Brain microvascular endothelial cell (primary cell): ENCODE measurements around the gene ZBED5.

Source experiments
- DNase-seq: peaks from one replicate; pipeline ENCODE4 v3.0.0-alpha.2; 2020
- H3K27ac ChIP-seq: fragments of 250-450 bp; sonication (Bioruptor Pico); 2 replicates; pipeline ENCODE4 v1.5.1; 2020; ENCODE audit warnings: mild to moderate bottlenecking, moderate library complexity
- H3K27me3 ChIP-seq: fragments of 250-450 bp; sonication (Bioruptor Pico); replicated peaks from 2 replicates; pipeline ENCODE4 v1.5.1; 2020; ENCODE audit warnings: mild to moderate bottlenecking
- H3K36me3 ChIP-seq: fragments of 250-450 bp; sonication (Bioruptor Pico); replicated peaks from 2 replicates; pipeline ENCODE4 v1.5.1; 2020; ENCODE audit warnings: mild to moderate bottlenecking
- H3K4me3 ChIP-seq: 2 replicates; pipeline ENCODE4 v1.5.1; 2011; ENCODE audit warnings: low read depth, mild to moderate bottlenecking, control low read depth, low read length, moderate library complexity
- CTCF ChIP-seq: IDR thresholded peaks from 2 replicates; pipeline ENCODE4 v1.5.1; 2011; ENCODE audit warnings: low read depth, mild to moderate bottlenecking, moderate library complexity, low read length, control low read depth, inconsistent platforms; ENCODE audit errors: missing control alignments
- in situ Hi-C: cut with HindIII; loops from 2 replicates; pipeline ENCODE4 v1.10.0; 2017; ENCODE audit warnings: low sequenced_read_pairs, low pct_ligation_motif_present

The ZBED5 gene

GRCh38 chr11:10872097-10872496 is 14.2 kb upstream of the ZBED5 start:
- Histone ChIP-seq H3K36me3 (no peaks in the 10 kb centered on the region), H3K4me3 (no peak overlapping the region), H3K27ac (no peak overlapping the region), H3K27me3 (no peaks in the 10 kb centered on the region)
- DNase-seq: no peak
- in situ Hi-C loops: no loop called here
- no peak for TF ChIP-seq CTCF

DNA sequence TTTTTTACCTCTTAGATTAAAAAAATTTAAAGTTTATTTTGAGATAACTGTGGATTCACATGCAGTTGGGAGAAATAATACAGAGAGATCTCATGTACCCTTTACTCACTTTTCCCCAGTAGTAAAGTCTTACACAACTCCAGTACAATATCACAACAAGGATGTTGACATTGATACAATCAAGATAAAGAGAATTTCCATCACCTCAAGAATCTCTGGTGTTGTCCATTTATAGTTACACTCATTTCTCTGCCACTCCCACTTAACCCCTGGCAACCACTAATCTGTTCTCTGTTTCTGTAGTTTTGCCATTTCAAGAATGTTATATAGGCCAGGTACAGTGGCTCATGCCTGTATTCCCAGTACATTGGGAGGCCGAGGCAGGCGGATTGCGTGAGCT is 10.5 kb upstream of the ZBED5 start:
- H3K27me3 ChIP-seq: no peaks in the 10 kb centered on the region
- H3K36me3 ChIP-seq: no peaks in the 10 kb centered on the region
- no peak overlapping the region for H3K4me3 ChIP-seq
- DNase-seq: no peak
- in situ Hi-C loops: no loop called here
- H3K27ac ChIP-seq: no peak overlapping the region
- no peak for TF ChIP-seq CTCF

GRCh38 chr11:10866893-10867331 is 9.1 kb upstream of the ZBED5 start:
- TF ChIP-seq CTCF: no peak
- in situ Hi-C loops: no loop called here

GRCh38 chr11:10865837-10866270 is 8.0 kb upstream of the ZBED5 start:
- Histone ChIP-seq H3K27ac (no peak overlapping the region), H3K27me3 (no peaks in the 10 kb centered on the region), H3K4me3 (no peak overlapping the region), H3K36me3 (no peaks in the 10 kb centered on the region)
- no peak for DNase-seq
- in situ Hi-C loops: no loop called here
- no peak for TF ChIP-seq CTCF

More at GRCh38 chr11:10866893-10867331, 9.1 kb upstream of the ZBED5 start:
- peak overlapping the region; percentile 48 for H3K27ac ChIP-seq
- H3K4me3 ChIP-seq: no peak overlapping the region
- peak; percentile 76 for DNase-seq
- no peaks in the 10 kb centered on the region for H3K27me3 ChIP-seq
- H3K36me3 ChIP-seq: no peaks in the 10 kb centered on the region

DNA sequence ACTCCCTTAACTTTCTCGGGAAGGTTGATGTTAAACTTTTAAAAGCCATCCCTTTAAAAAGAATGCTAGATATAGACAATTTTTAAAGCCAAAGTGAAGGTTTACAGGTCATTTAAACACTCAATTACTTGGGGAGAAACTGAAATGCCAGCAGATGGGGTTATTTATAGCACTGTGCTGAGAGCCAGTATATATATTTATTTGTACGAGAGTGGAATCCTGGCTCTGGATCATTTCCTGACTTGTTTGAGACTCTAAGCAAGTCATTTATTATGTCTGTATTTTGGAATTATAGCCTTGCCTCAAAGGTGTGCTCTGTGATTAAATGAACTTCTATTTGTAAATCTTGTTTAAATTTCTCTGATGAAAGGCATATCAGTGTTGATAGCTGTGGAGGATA is 6.8 kb upstream of the ZBED5 start:
- DNase-seq: no peak
- no peak for TF ChIP-seq CTCF
- no peaks in the 10 kb centered on the region for H3K36me3 ChIP-seq
- in situ Hi-C loops: no loop called here
- no peaks in the 10 kb centered on the region for H3K27me3 ChIP-seq
- H3K27ac ChIP-seq: no peak overlapping the region
- no peak overlapping the region for H3K4me3 ChIP-seq

DNA sequence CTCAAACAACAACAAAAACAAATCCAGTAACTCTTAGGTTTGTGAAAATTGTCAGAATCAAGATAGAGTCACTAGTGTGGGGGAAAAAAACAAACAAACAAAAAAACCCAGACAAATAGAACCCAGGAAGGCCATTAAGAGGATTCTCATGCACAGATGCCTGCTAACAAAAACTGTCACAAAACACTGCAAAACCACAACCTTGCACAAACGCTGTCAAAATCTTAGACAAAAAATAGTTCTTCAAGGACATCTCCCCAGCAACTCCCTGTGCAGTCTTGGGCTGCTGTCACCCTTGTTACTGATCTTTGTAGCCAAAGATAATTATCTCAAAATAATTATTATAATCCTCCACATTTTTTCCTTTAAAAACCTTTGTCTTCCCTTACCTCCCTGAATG is 4.6 kb upstream of the ZBED5 start:
- Histone ChIP-seq H3K4me3 (no peak overlapping the region), H3K27me3 (no peaks in the 10 kb centered on the region), H3K36me3 (no peaks in the 10 kb centered on the region), H3K27ac (no peak overlapping the region)
- TF ChIP-seq CTCF: no peak
- no peak for DNase-seq
- in situ Hi-C loops: no loop called here
